GM19238 (cell line): ENCODE results near the gene MEIS3.

ENCODE experiments used
- DNase-seq: peaks from one replicate; pipeline ENCODE4 v3.0.0; 2011; ENCODE audit warnings: low spot score; ENCODE audit not compliant: insufficient read length

Gene MEIS3

DNA sequence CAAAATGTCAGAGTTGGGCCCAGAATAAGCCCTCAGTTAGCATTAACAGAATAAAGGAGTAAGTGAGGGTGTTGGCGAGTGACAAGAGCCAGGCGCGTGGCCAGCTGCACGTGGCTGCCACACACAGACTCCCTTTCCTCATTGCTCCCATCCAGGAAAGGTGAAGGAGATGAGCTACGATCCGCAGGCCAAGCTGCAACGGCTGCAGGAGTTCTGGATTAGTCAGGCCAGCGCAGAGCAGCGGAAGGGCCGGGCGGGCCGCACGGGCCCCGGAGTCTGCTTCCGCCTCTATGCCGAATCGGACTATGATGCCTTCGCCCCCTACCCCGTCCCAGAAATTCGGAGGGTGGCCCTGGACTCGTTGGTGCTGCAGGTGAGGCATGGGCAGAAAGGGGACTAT, 57.0 kb downstream of the MEIS3 start:
- no peak for DNase-seq

DNA sequence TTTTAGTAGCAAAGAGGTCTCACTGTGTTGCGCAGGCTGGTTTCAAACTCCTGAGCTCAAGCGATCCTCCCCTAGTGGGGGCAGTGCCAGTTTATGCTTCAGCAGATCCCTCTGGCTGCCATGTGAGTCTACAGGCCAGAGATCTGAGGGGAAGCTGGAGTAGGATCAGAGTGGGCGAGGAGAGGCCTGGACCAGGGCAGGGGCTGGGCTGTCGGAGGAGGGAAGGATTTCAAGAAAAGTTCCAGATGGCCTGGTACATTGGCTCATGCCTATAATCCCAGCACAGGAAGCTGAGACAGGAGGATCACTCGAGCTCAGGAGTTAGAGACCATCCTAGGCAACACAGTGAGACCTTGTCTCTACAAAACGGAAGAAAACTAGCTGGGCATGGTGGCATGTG, 60.4 kb downstream of the MEIS3 start:
- DNase-seq = no peak

- no peak for DNase-seq
These were observed 61.3 kb downstream of the MEIS3 start for GRCh38 chr19:47357788-47358680.

DNA sequence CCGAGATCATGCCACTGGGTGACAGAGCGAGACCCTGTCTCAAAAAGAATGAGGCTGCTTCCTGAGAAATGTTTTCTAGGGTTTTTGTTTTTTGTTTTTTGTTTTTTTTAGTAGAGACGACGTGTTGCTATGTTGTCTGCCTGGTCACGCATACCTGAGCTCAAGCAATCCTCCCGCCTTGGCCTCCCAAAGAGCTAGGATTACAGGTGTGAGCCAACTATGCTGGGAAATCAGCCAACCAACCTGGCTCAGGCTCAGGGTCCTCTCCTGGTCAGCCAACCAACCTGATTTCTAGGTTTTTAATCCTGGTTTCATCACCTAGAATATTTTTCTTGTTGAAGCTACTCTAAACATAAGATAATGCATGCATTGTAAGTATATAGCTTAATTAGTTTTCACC, 62.4 kb downstream of the MEIS3 start:
- no peak for DNase-seq

GRCh38 chr19:47353307-47353712, 66.0 kb downstream of the MEIS3 start:
- DNase-seq = no peak
